Liver (tissue), 9 donors: ENCODE measurements around the gene VARS1. TPM values are rescaled to one million over a fixed set of nuclear protein-coding genes. Genes with fewer than 3 reads are reported as not detected.

Source experiments
- DNase-seq: peaks from one replicate; pipeline ENCODE4 v3.0.0-alpha.2; 2017; ENCODE audit warnings: low spot score
- H3K27ac ChIP-seq, 2 donors: one replicate each; pipeline ENCODE4 v1.7.0; 2013; ENCODE audit warnings: inconsistent platforms in 2 of 2, low read length in 2 of 2, control low read depth in 1 of 2, low read depth in 1 of 2, mild to moderate bottlenecking in 1 of 2
- H3K27me3 ChIP-seq, 4 donors: one replicate each; pipeline versions ENCODE4 v1.6.1 to v1.7.0; 2013; ENCODE audit warnings: low read length in 3 of 4, inconsistent platforms in 1 of 4, mild to moderate bottlenecking in 1 of 4, moderate library complexity in 1 of 4; ENCODE audit not compliant: control insufficient read depth in 4 of 4, insufficient read depth in 4 of 4
- H3K36me3 ChIP-seq, 4 donors: one replicate each; pipeline versions ENCODE4 v1.6.1 to v1.7.0; 2013; ENCODE audit warnings: low read length in 3 of 4, mild to moderate bottlenecking in 3 of 4, low read depth in 1 of 4, moderate library complexity in 1 of 4; ENCODE audit not compliant: control insufficient read depth in 4 of 4, insufficient read depth in 3 of 4
- H3K4me1 ChIP-seq, 4 donors: one replicate each; pipeline versions ENCODE4 v1.6.1 to v1.7.0; 2013; ENCODE audit warnings: low read length in 3 of 4, mild to moderate bottlenecking in 3 of 4, moderate library complexity in 1 of 4; ENCODE audit not compliant: control insufficient read depth in 4 of 4, insufficient read depth in 4 of 4
- H3K4me3 ChIP-seq, 3 donors: one replicate each; pipeline versions ENCODE4 v1.6.1 to v1.7.0; 2013; ENCODE audit warnings: low read length in 3 of 3, control low read depth in 1 of 3, low read depth in 1 of 3, mild to moderate bottlenecking in 1 of 3
- H3K9ac ChIP-seq, 2 donors: one replicate each; pipeline ENCODE4 v1.7.0; 2013; ENCODE audit warnings: low read length in 2 of 2, mild to moderate bottlenecking in 2 of 2, moderate library complexity in 2 of 2, control low read depth in 1 of 2, low read depth in 1 of 2
- H3K9me3 ChIP-seq, 4 donors: one replicate each; pipeline versions ENCODE4 v1.6.1 to v1.7.0; 2013; ENCODE audit warnings: low read length in 3 of 4; ENCODE audit not compliant: control insufficient read depth in 4 of 4
- FOXA1 ChIP-seq: IDR thresholded peaks from 2 replicates; pipeline ENCODE4 v1.6.1; 2016; ENCODE audit warnings: antibody characterized with exemption
- GABPA ChIP-seq, 2 donors: IDR thresholded peaks in 1 of 2; conservative IDR thresholded peaks in 1 of 2; 2 replicates each; pipeline ENCODE4 v1.6.1; 2016; ENCODE audit warnings: antibody characterized with exemption in 2 of 2, mild to moderate bottlenecking in 1 of 2, moderate library complexity in 1 of 2
- HNF4A ChIP-seq, 2 donors: conservative IDR thresholded peaks; 2 replicates each; pipeline ENCODE4 v1.6.1; 2016; ENCODE audit warnings: antibody characterized with exemption in 2 of 2, mild to moderate bottlenecking in 2 of 2
- HNF4G ChIP-seq: IDR thresholded peaks from 2 replicates; pipeline ENCODE4 v1.6.1; 2016; ENCODE audit warnings: antibody characterized with exemption
- JUND ChIP-seq, 2 donors: IDR thresholded peaks; 2 replicates each; pipeline ENCODE4 v1.6.1; 2016; ENCODE audit warnings: antibody characterized with exemption in 2 of 2
- NR2F2 ChIP-seq: IDR thresholded peaks from 2 replicates; pipeline ENCODE4 v1.6.1; 2016; ENCODE audit warnings: antibody characterized with exemption
- RAD21 ChIP-seq, 2 donors: IDR thresholded peaks; 2 replicates each; pipeline ENCODE4 v1.6.1; 2016; ENCODE audit warnings: antibody characterized with exemption in 2 of 2, mild to moderate bottlenecking in 2 of 2
- RXRA ChIP-seq, 2 donors: IDR thresholded peaks; 2 replicates each; pipeline ENCODE4 v1.6.1; 2017 to 2018; ENCODE audit warnings: antibody characterized with exemption in 2 of 2, mild to moderate bottlenecking in 1 of 2
- TAF1 ChIP-seq: conservative IDR thresholded peaks from 2 replicates; pipeline ENCODE4 v1.6.1; 2016; ENCODE audit warnings: antibody characterized with exemption, mild to moderate bottlenecking
- WGBS: extraction: QIAGEN DNeasy Blood & Tissue Kit; methylation state at CpG from one replicate; pipeline ENCODE4 v1.1.7; 2013; 5-methylcytosine and 5-hydroxymethylcytosine counted together
- polyA plus RNA-seq, 2 donors: library from polyadenylated mRNA; stranded (reverse) in 1 of 2; unstranded in 1 of 2; fragments of 200-250 nt in 1 of 2; fragments of >200 nt in 1 of 2; fragmentation: Nextera tagmentation in 1 of 2; extraction: Ambion mirVana in 1 of 2; gene quantifications; one replicate each; pipeline versions ENCODE4 v1.2.1 to v1.2.3, GENCODE V29; 2013 to 2015
- total RNA-seq, 2 donors: library from RNA; depleted of rRNA; stranded (reverse); fragments of >200 nt; gene quantifications; one replicate each; pipeline ENCODE4 v1.2.3, GENCODE V29; 2014
- TF ChIP-seq, protein P1 (sequence below): fragments of 150-350 bp; IDR thresholded peaks from 2 replicates; pipeline ENCODE4 v1.5.1; 2017; ENCODE audit warnings: improper control_type of control experiment, low read depth, low read length; ENCODE audit not compliant: missing input control
- TF ChIP-seq, protein P2 (sequence below): IDR thresholded peaks from 2 replicates; pipeline ENCODE4 v1.6.1; 2016; ENCODE audit warnings: antibody characterized with exemption, mild to moderate bottlenecking
- TF ChIP-seq, protein P3 (sequence below): IDR thresholded peaks from 2 replicates; pipeline ENCODE4 v1.6.1; 2016; ENCODE audit warnings: antibody characterized with exemption
- donor health status: healthy.
- donor health status: healthy.
- donor health status: healthy.
- donor health status: healthy.
- donor health status: healthy.

Gene VARS1
- total and polyA plus RNA-seq, 4 donors = 17.9 to 44.7 (median 32.4) TPM

DNA sequence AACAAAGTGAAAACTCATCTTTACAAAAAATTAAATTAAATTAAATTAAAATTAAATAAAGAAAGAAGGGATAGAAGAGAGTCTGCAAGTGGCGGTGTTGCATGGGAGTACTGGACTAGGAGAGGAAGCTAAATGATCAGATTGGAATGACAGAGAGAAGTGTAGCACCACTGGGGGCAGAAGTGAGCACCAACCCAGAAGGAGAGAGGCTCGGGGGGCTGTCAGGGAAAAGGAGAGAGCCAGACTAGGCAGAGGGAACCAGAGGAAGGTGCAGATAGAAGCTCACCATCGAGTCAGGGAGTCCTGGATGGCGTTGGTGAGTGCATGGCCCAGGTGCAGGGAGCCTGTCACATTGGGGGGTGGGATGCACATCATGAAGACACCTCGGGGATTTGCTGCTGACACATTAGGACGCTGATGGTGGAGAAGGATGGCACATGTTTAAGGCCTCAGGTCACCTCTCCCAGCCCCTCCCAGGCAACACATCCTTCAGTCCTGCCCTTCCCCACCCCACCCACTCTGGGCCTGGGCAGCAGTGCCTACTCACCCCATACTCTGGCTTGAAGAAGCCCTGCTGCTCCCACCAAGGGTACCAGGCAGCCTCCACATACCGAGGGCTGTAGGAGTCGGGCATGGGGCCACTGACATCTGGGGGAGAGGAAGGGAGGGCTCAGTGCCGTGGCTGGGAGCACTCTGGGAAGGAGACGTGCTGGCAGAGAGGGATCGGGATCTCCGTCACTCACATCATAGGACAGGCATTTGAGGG is 4.0 kb downstream of the VARS1 start:
- H3K27me3 ChIP-seq = no peaks in the 10 kb centered on the region
- peaks cover 0 to 16% (median 7%) of the 10 kb centered on the region in 4 donors for H3K36me3 ChIP-seq
- H3K4me1 ChIP-seq = peaks cover 0 to 10% (median 6%) of the 10 kb centered on the region in 4 donors
- no peaks in the 10 kb centered on the region for H3K9me3 ChIP-seq
- TF ChIP-seq, protein P1, sequence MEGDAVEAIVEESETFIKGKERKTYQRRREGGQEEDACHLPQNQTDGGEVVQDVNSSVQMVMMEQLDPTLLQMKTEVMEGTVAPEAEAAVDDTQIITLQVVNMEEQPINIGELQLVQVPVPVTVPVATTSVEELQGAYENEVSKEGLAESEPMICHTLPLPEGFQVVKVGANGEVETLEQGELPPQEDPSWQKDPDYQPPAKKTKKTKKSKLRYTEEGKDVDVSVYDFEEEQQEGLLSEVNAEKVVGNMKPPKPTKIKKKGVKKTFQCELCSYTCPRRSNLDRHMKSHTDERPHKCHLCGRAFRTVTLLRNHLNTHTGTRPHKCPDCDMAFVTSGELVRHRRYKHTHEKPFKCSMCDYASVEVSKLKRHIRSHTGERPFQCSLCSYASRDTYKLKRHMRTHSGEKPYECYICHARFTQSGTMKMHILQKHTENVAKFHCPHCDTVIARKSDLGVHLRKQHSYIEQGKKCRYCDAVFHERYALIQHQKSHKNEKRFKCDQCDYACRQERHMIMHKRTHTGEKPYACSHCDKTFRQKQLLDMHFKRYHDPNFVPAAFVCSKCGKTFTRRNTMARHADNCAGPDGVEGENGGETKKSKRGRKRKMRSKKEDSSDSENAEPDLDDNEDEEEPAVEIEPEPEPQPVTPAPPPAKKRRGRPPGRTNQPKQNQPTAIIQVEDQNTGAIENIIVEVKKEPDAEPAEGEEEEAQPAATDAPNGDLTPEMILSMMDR = peak; percentile 41
- TF ChIP-seq, protein P2, sequence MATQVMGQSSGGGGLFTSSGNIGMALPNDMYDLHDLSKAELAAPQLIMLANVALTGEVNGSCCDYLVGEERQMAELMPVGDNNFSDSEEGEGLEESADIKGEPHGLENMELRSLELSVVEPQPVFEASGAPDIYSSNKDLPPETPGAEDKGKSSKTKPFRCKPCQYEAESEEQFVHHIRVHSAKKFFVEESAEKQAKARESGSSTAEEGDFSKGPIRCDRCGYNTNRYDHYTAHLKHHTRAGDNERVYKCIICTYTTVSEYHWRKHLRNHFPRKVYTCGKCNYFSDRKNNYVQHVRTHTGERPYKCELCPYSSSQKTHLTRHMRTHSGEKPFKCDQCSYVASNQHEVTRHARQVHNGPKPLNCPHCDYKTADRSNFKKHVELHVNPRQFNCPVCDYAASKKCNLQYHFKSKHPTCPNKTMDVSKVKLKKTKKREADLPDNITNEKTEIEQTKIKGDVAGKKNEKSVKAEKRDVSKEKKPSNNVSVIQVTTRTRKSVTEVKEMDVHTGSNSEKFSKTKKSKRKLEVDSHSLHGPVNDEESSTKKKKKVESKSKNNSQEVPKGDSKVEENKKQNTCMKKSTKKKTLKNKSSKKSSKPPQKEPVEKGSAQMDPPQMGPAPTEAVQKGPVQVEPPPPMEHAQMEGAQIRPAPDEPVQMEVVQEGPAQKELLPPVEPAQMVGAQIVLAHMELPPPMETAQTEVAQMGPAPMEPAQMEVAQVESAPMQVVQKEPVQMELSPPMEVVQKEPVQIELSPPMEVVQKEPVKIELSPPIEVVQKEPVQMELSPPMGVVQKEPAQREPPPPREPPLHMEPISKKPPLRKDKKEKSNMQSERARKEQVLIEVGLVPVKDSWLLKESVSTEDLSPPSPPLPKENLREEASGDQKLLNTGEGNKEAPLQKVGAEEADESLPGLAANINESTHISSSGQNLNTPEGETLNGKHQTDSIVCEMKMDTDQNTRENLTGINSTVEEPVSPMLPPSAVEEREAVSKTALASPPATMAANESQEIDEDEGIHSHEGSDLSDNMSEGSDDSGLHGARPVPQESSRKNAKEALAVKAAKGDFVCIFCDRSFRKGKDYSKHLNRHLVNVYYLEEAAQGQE = no peak
- TF ChIP-seq RAD21 (IDR thresholded peaks at IDR 0.05) = peak in 1 of 2 donors; percentile 73
- 79% methylated on average over 12 of the region's 12 CpGs for WGBS
- DNase-seq = no peak
- no peak overlapping the region for H3K27ac ChIP-seq
- H3K4me3 ChIP-seq = no peak overlapping the region
- H3K9ac ChIP-seq = no peak overlapping the region

DNA sequence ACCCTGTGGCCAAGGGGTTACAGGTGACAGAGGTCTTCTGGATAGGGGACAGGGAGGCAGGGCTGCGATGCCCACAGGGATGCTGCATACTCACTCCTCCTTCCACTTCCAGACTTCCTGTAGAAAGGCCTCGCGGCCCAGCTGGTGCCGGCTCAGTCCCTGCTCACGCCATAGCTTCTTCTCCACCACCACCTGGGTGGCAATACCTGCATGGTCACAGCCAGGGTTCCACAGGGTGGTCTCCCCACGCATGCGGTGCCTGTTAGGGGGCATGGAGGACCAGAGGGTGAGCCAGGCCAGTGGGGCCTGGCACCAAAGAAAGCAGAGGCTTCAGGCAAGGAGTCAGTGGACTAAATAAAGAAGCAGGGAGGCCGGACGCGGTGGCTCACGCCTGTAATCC is 10.1 kb downstream of the VARS1 start:
- no peaks in the 10 kb centered on the region for H3K27me3 ChIP-seq
- no peak overlapping the region for H3K9ac ChIP-seq
- H3K4me1 ChIP-seq = no peaks in the 10 kb centered on the region
- DNase-seq = no peak
- no peak for TF ChIP-seq HNF4A (conservative IDR thresholded peaks at IDR 0.05)
- TF ChIP-seq RAD21 (IDR thresholded peaks at IDR 0.05) = no peak
- TF ChIP-seq FOXA1 = no peak
- TF ChIP-seq HNF4G = no peak
- TF ChIP-seq JUND (IDR thresholded peaks at IDR 0.05) = no peak
- no peak for TF ChIP-seq RXRA (IDR thresholded peaks at IDR 0.05)
- TF ChIP-seq, protein P3, sequence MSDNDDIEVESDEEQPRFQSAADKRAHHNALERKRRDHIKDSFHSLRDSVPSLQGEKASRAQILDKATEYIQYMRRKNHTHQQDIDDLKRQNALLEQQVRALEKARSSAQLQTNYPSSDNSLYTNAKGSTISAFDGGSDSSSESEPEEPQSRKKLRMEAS = no peak
- TF ChIP-seq NR2F2 = no peak
- TF ChIP-seq, protein P2 = no peak
- no peak for TF ChIP-seq GABPA (IDR thresholded peaks at IDR 0.05 in 1 of 2, conservative IDR thresholded peaks at IDR 0.05 in 1 of 2)
- TF ChIP-seq TAF1 = no peak
- H3K4me3 ChIP-seq = no peak overlapping the region
- H3K27ac ChIP-seq = no peak overlapping the region
- WGBS = 97% methylated on average over 11 of the region's 11 CpGs
- no peaks in the 10 kb centered on the region for H3K9me3 ChIP-seq
- H3K36me3 ChIP-seq = peaks cover 7 to 46% (median 15%) of the 10 kb centered on the region in 4 donors
